OCI-LY1 (cell line): ENCODE results near the gene SCN2B.

Source experiments
- CTCF ChIP-seq: fragments of 200-600 bp; sonication (generic), shearing (Covaris generic); IDR thresholded peaks from 2 replicates; pipeline ENCODE4 v1.5.1; 2017; ENCODE audit warnings: mild to moderate bottlenecking, antibody characterized with exemption, low read length, moderate library complexity, mixed read lengths
- EZH2 ChIP-seq: fragments of 200-600 bp; sonication (generic), shearing (Covaris generic); IDR thresholded peaks from 2 replicates; pipeline ENCODE4 v1.8.0; 2017; ENCODE audit warnings: borderline replicate concordance, mixed run types, mild to moderate bottlenecking, antibody characterized with exemption, low read length, moderate library complexity, mixed read lengths

DNA sequence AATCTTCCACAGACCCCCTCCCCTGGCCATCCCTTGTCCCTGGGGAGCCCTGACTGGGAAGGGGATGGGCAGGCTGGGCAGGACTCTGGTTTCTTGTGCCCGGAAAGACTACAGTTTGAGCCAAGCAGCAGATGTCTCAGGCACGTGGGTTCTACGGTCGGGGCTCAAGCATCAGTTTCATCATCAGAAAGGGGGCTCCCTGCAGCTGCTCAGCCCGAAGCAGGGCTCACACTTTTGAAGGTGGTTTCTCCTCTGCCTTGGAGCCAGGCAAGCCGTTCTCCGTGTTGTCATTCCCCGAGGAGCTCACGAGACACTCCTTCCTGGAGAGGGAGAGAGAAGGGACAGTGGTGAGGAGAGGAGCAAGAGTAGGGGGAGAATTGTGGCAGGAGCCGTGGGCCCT lies 39.6 kb downstream of the SCN2B start:
- TF ChIP-seq CTCF, result no peak
- TF ChIP-seq EZH2, result no peak
